Activated gamma-delta T cell (primary cell): ENCODE measurements around the gene SNX5.

Experiments used
- DNase-seq: peaks from one replicate; lab custom pipeline; 2025; lab: John Stamatoyannopoulos, UW

SNX5 gene

DNA sequence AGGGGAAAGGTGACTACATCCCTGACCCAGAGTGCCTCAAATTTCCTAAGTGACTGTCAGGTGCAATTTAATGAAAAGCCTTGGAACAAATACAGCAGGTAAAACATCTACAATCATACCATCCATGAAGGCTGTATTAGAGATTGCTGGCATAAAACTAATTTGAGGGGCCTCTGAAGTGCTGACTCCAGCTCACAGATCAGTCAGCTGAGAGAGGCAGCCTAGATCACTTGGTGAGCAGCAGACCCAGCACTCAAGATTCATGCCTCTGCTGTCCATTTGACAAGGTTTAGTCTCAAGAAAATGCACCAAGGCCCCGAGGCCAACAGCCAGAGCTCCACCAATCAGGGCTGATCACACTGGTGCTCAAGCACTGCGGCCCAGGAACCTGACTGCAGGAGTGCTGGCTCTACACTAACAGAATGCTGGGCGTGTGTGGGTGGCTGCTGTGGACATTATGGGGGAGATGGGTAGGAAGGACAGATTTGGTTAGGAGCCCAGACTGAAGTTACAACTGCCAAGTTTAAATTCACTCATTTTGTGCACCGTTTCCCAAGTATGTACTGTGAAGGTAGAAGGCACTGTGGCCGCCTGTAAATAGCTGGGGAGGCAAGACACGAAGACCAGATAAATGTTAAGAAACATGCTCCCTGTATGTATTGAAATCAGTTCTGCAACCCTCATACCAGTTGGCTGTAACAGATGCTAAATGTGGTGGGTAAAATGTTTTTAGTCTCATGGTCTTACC, 28.2 kb downstream of the SNX5 start:
- no peak for DNase-seq

GRCh38 chr20:17939622-17940223, 28.9 kb downstream of the SNX5 start:
- DNase-seq = no peak

- DNase-seq = no peak
Observed at GRCh38 chr20:17938871-17939619, 29.5 kb downstream of the SNX5 start.

DNA sequence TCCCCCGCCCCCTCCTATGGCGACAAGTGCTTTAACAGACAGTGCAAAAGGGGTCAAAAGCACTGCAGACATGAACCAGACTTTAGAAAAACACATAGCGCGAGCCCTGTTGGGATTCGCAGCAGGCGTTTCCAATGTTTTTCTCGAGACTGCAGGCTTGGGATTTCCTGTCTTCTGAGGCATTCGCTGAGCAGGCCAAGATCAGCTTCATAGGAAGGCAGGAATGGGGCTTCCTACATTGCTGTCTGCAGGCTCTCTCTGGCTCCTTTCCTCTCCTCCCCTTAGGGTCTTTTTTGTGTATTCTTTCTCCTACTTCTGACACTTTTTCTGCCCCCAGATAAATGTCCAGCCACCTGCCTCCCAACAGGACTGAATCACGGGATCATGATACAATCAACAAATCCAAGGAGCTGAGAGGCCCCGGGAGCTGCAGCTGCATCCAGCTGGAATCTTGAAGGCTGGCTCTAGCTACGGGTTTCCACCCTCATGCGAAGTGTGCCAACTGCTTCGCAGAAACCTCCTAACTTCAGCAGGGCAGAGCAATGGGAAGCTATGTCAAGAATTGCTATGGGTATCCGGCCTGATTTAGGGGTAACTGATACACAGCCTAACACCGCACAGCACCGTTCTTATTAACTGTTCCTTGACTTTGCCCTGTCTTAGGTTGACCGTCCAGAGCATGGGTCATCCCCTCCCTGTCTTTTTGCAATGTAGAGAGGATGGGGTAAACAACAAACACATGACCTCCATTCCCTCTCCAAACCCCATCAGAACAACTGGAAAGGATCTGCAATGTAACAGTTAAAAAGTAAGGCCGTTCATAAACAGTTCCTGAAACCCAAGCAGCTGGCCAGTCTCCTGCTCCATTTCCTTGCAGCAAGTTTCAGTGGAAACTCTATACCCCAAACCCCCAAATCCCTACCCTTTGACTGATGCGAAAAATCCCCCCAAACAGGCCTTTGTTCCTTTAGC, 31.5 kb downstream of the SNX5 start:
- DNase-seq = no peak

DNA sequence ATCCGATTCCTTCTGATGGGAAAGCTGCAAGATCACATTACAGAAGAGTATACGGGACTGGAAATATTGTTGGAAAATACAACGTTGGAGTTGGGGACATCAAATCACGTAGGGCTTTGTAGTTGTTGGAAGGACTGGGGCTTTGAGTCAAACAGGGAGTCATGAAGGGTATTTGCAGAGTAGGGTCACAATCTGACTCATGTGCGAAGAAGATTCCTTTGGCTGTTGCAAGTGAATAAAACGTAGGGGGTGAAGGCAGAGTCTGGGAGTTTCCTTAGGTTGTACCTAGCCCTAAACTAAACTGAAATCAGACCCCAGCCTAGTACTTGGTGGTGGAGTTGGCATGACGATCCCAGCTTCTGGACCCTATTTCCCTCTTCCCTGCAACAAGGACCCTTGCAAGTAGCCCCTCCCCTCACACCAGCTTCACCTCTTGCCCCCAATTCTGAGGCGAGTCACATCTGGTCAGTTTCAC, 32.3 kb downstream of the SNX5 start:
- no peak for DNase-seq

- no peak for DNase-seq
Observed at GRCh38 chr20:17935761-17936160, 32.8 kb downstream of the SNX5 start.

DNA sequence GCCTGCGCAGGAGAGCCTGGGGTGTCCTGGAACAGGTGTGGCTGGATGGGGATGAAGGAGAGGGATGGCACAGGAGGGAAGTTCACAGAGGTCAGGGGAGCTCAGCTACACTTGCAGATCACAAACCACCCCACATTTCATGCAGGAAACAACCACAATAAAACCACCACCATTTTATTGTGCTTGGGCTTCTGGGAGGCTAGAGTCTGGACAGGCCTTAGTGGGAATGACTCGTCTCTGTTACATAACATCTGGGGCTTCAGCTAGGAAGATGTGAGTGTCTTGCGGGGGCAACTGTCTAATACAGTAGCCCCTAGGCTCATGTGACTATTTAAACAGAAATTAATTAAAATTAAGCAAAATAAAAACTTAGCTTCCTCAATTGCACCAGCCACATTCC, 33.4 kb downstream of the SNX5 start:
- no peak for DNase-seq

DNA sequence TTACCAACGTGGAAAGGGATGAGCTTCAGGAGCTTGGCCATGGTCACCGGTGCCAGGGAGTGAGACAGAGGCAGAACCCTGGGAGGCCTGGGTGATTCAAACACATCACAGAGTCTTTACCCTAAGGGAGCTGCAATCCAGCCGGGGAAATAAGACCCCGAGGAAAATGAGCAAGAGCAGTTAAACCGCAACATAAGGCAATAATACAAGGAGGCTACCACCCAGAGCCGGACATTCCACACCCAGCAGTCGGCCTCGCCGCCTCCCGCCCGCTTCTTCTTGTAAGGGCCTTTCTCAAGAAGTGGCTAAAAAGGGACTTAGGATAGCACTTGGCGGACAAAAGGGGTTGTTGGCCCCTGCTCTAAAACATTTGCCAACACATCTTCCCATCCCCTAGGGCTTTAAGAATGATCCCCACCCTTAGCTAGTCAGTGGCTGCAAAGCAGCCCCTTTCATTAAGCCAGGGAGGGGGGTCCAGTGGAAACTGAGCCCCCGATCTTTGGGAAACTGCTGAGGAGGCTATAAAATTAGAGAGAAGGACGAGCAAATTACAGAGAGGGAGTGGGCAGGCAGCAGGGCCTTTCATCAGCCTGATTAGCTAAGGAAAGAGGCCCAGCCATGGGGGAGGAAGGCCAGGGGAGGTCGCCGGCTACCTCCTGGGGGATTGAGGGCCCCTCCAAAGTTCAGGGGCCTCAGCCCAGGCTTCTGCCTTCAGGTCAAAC, 34.3 kb downstream of the SNX5 start:
- DNase-seq = no peak

GRCh38 chr20:17933711-17934110, 34.9 kb downstream of the SNX5 start:
- no peak for DNase-seq

DNA sequence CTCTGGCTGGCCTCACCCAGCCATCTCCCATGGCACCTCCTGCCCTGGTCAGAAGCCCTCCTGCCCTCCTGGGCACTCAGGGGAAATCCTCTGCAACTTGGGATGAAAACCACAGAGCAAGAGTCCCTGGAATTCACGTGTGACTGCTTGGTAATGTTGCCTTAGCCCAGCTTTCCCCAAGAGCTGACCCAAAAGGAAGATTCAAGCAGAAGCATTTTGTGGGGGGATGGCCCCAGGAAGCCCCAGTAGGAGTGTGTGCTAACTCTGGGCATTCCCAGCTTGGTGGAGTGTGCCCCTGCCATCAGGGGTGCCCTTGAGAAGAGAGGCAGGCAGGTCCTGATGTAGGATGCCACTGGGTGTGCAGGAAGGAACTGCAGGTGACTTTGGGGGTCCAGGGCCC, 35.5 kb downstream of the SNX5 start:
- no peak for DNase-seq

DNA sequence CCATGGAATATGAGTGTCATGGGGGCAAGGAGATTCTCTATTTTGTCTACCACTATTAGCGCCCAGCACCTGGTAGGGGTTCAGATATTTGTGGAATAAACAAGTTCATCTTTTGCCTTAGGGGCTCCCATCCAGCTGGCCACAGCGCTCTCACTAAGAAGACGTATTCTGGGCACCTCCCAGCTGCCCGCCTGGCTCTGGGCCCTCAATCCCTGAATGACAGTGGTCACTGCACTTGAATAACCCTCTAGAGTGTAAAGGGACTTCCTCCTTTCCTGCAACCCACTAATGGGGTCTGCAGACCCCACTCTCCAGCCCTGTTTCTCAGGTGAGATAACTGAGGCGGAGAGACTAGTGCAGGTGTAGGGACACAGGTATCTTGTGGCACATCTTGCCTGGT, 36.2 kb downstream of the SNX5 start:
- no peak for DNase-seq

GRCh38 chr20:17931513-17931912, 37.1 kb downstream of the SNX5 start:
- DNase-seq = no peak

DNA sequence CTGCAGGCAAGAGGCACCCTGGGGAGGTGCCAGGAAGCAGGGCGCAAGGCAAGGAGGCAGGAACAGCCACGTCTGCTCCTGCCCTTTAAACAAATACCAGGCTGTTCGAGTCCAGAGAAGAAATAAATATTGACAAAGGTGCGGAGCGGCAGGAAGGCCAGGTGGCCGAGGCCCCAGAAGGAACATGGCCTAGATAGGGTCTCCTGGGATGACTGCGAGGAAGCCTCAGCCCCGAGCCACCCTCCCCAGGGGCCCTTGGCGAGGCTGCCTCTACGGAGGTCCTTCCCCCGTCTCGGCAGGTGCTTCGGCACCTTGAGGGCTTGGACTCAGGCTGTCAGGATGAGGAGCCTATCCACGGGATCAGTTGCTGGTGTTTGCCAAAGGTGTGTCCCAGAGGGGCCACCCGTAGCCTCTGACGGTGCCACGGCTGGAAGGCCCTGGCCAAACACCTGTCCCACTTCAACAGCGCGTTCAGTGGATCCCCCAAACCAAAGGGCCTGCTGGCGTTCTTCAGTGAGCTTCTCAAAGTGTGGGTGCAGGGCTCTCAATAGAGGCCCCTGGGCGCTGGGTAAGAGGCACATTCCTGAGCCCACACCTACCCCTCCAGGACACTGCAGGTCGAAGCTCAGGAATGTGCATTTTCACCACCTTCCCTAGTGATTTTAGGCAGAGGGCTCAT, 39.8 kb downstream of the SNX5 start:
- DNase-seq = no peak

DNA sequence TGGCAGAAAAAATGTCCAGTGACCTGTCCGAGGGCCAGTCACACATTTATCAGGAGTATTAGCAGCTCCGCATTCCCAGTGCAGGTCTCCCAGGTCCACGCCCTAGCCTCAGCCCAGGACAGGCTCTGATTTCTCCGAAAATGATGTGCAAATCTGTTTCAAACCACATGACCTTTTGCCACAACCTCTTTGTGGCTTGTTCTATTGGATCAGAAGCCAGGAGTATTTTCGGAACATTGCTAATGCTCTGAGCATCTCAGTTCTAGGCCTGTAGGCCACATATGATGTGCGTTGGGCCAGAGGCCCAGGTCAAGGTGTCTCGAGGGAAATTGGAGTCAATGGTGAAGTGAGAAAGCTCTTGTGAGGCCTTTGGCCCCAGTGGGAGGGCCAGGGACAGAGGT, 40.4 kb downstream of the SNX5 start:
- DNase-seq = no peak

- no peak for DNase-seq
Observed at GRCh38 chr20:17925940-17926300, 42.7 kb downstream of the SNX5 start.

- DNase-seq = no peak
Observed at GRCh38 chr20:17925141-17925939, 43.3 kb downstream of the SNX5 start.

GRCh38 chr20:17921774-17922173, 46.8 kb downstream of the SNX5 start:
- DNase-seq = no peak

- no peak for DNase-seq
Observed at GRCh38 chr20:17919149-17919548, 49.4 kb downstream of the SNX5 start.

- no peak for DNase-seq
Observed at GRCh38 chr20:17917832-17918618, 50.6 kb downstream of the SNX5 start.
